T-cell (primary cell): Measurements from ENCODE around the gene TSPAN4. TPM values are rescaled to one million over a fixed set of nuclear protein-coding genes. Genes with fewer than 3 reads are reported as not detected.

Experiments
- ATAC-seq, 4 experiments: fragments of 200-7000 bp in 3 of 4; fragments of 150-1000 bp in 1 of 4; cut with Tn5 transposase; replicated peaks in 1 of 4; 1 replicate in 3 of 4; 2 replicates in 1 of 4; pipeline ENCODE4 v1.10.0; 2021; ENCODE audit warnings: moderate library complexity in 3 of 4, mild to moderate bottlenecking in 2 of 4, moderate number of reproducible peaks in 1 of 4
- CTCF ChIA-PET, 2 donors: fragments of 300-600 bp; sonication (Branson Sonifier 250); formaldehyde crosslinking; loops; one replicate each; lab custom pipeline; 2022; ENCODE audit warnings: antibody characterized with exemption in 2 of 2; lab: Charles Lee
- POLR2A ChIA-PET, 2 donors: fragments of 300-600 bp; sonication (Branson Sonifier 250); formaldehyde crosslinking; loops; one replicate each; lab custom pipeline; 2022; ENCODE audit warnings: antibody characterized with exemption in 2 of 2; lab: Charles Lee
- DNase-seq, 35 experiments: peaks; one replicate each; pipeline versions ENCODE4 v3.0.0 to v3.0.0-alpha.2; 2013 to 2023
- H3K27ac ChIP-seq: one replicate; pipeline ENCODE4 v1.5.1; 2013; ENCODE audit warnings: low read length
- H3K27me3 ChIP-seq, 2 experiments: replicated peaks in 1 of 2; 1 replicate in 1 of 2; 2 replicates in 1 of 2; pipeline versions ENCODE4 v1.6.1 to v1.7.0; 2013; ENCODE audit warnings: low read length in 1 of 2, mixed read lengths in 1 of 2; ENCODE audit not compliant: control insufficient read depth in 2 of 2, insufficient read depth in 2 of 2; ENCODE audit errors: extremely low read depth in 1 of 2
- H3K36me3 ChIP-seq, 2 donors: 1 replicate in 1 of 2; 2 replicates in 1 of 2; pipeline versions ENCODE4 v1.6.1 to v1.7.0; 2013; ENCODE audit warnings: low read length in 1 of 2; ENCODE audit not compliant: control insufficient read depth in 2 of 2, insufficient read depth in 1 of 2; ENCODE audit errors: extremely low read depth in 1 of 2
- H3K4me1 ChIP-seq, 2 experiments: 1 replicate in 1 of 2; 2 replicates in 1 of 2; pipeline versions ENCODE4 v1.6.1 to v1.7.0; 2013; ENCODE audit warnings: low read length in 2 of 2, mixed read lengths in 1 of 2; ENCODE audit not compliant: insufficient read depth in 2 of 2, control insufficient read depth in 1 of 2; ENCODE audit errors: extremely low read depth in 1 of 2
- H3K4me3 ChIP-seq, 2 donors: 1 replicate in 1 of 2; 2 replicates in 1 of 2; pipeline versions ENCODE4 v1.5.1 to v1.7.0; 2013; ENCODE audit warnings: mild to moderate bottlenecking in 2 of 2, low read length in 1 of 2, moderate library complexity in 1 of 2; ENCODE audit not compliant: control insufficient read depth in 1 of 2; ENCODE audit errors: extremely low read depth in 1 of 2
- H3K9me3 ChIP-seq: 2 replicates; pipeline ENCODE4 v1.7.0; 2013
- H3K27ac Mint-ChIP-seq, 2 donors: one replicate each; pipeline ENCODE4 v1.8.0; 2020 to 2021; ENCODE audit warnings: mild to moderate bottlenecking in 2 of 2, mixed read lengths in 2 of 2
- H3K27me3 Mint-ChIP-seq, 2 donors: one replicate each; pipeline ENCODE4 v1.8.0; 2021 to 2022; ENCODE audit warnings: mixed read lengths in 2 of 2
- H3K36me3 Mint-ChIP-seq: one replicate; pipeline ENCODE4 v1.8.0; 2021; ENCODE audit warnings: mixed read lengths
- H3K4me1 Mint-ChIP-seq, 3 donors: one replicate each; pipeline ENCODE4 v1.8.0; 2020 to 2022; ENCODE audit warnings: mixed read lengths in 3 of 3, mild to moderate bottlenecking in 1 of 3
- H3K4me3 Mint-ChIP-seq, 3 donors: one replicate each; pipeline ENCODE4 v1.8.0; 2020 to 2022; ENCODE audit warnings: mild to moderate bottlenecking in 3 of 3, mixed read lengths in 3 of 3, moderate library complexity in 3 of 3
- H3K9me3 Mint-ChIP-seq, 3 donors: one replicate each; pipeline ENCODE4 v1.8.0; 2020 to 2022; ENCODE audit warnings: mixed read lengths in 3 of 3
- WGBS: methylation state at CpG from one replicate; pipeline ENCODE4 v1.1.5; 2013; ENCODE audit warnings: missing lambda C conversion rate; ENCODE audit not compliant: insufficient coverage; 5-methylcytosine and 5-hydroxymethylcytosine counted together
- total RNA-seq, 35 experiments: library from RNA in 6 of 35; stranded (reverse) in 6 of 35; fragments of 120-200 nt in 1 of 35; gene quantifications; one replicate each; pipeline versions ENCODE4 v1.2.1 to v1.2.4 and lab custom pipeline; 2013 to 2026

The TSPAN4 gene
- total RNA-seq, 5 donors from 2014 or later (not counting 1 experiment from before 2014, with no cell fraction given), result 3.1 to 5.8 (median 4.4) TPM

- Mint-ChIP-seq H3K9me3 (no peaks in the 10 kb centered on the region), H3K4me3 (no peak overlapping the region), H3K36me3 (peaks cover 4% of the 10 kb centered on the region), H3K27me3 (no peaks in the 10 kb centered on the region), H3K27ac (no peak overlapping the region), H3K4me1 (no peaks in the 10 kb centered on the region)
- DNase-seq (no peak), ATAC-seq (no peak)
- ChIA-PET POLR2A (no interaction called here), CTCF (no interaction called here)
- 93% methylated on average over 9 of the region's 12 CpGs for WGBS
- no peak overlapping the region for H3K27ac ChIP-seq
- no peak overlapping the region for H3K4me3 ChIP-seq
- no peaks in the 10 kb centered on the region for H3K9me3 ChIP-seq
- H3K36me3 ChIP-seq, result peaks cover 2 to 5% of the 10 kb centered on the region in 2 donors
- no peaks in the 10 kb centered on the region for H3K27me3 ChIP-seq
- H3K4me1 ChIP-seq, result no peaks in the 10 kb centered on the region
Observed at GRCh38 chr11:868802-869201, 26.1 kb downstream of the TSPAN4 start.

GRCh38 chr11:869399-870126 is 26.9 kb downstream of the TSPAN4 start:
- no peaks in the 10 kb centered on the region for H3K9me3 ChIP-seq
- no peak overlapping the region for H3K27ac ChIP-seq
- Mint-ChIP-seq H3K27ac (no peak overlapping the region), H3K36me3 (peaks cover 5% of the 10 kb centered on the region), H3K4me1 (no peaks in the 10 kb centered on the region), H3K4me3 (no peak overlapping the region), H3K27me3 (no peaks in the 10 kb centered on the region), H3K9me3 (no peaks in the 10 kb centered on the region)
- peaks cover 3 to 5% of the 10 kb centered on the region in 2 donors for H3K36me3 ChIP-seq
- CTCF ChIA-PET, result no interaction called here
- H3K27me3 ChIP-seq, result no peaks in the 10 kb centered on the region
- WGBS, result 96% methylated on average over 18 of the region's 25 CpGs
- POLR2A ChIA-PET, result no interaction called here
- H3K4me3 ChIP-seq, result no peak overlapping the region
- ATAC-seq, result no peak
- no peak for DNase-seq
- H3K4me1 ChIP-seq, result no peaks in the 10 kb centered on the region

- POLR2A ChIA-PET, result no interaction called here
- no peak overlapping the region for H3K27ac ChIP-seq
- ATAC-seq (no peak), DNase-seq (no peak)
- no peaks in the 10 kb centered on the region for H3K4me1 ChIP-seq
- H3K4me3 ChIP-seq, result no peak overlapping the region
- H3K27me3 ChIP-seq, result no peaks in the 10 kb centered on the region
- H3K36me3 ChIP-seq, result peaks cover 5 to 6% of the 10 kb centered on the region in 2 donors
- Mint-ChIP-seq H3K4me3 (no peak overlapping the region), H3K27ac (no peak overlapping the region), H3K36me3 (peaks cover 5% of the 10 kb centered on the region), H3K27me3 (no peaks in the 10 kb centered on the region), H3K4me1 (no peaks in the 10 kb centered on the region), H3K9me3 (no peaks in the 10 kb centered on the region)
- no peaks in the 10 kb centered on the region for H3K9me3 ChIP-seq
- WGBS, result 96% methylated on average over 3 of the region's 8 CpGs
- CTCF ChIA-PET, result no interaction called here
Observed at GRCh38 chr11:870127-870413, 27.4 kb downstream of the TSPAN4 start.

- ATAC-seq (no peak), DNase-seq (no peak)
- Histone ChIP-seq H3K9me3 (no peaks in the 10 kb centered on the region), H3K36me3 (peaks cover 5 to 6% of the 10 kb centered on the region in 2 donors), H3K4me1 (no peaks in the 10 kb centered on the region), H3K27ac (no peak overlapping the region), H3K4me3 (no peak overlapping the region), H3K27me3 (no peaks in the 10 kb centered on the region)
- H3K9me3 Mint-ChIP-seq, result no peaks in the 10 kb centered on the region
- no peak overlapping the region for H3K4me3 Mint-ChIP-seq
- no peaks in the 10 kb centered on the region for H3K4me1 Mint-ChIP-seq
- ChIA-PET CTCF (no interaction called here), POLR2A (no interaction called here)
- H3K36me3 Mint-ChIP-seq, result peaks cover 6% of the 10 kb centered on the region
- WGBS, result 100% methylated on average over 4 of the region's 8 CpGs
- H3K27me3 Mint-ChIP-seq, result no peaks in the 10 kb centered on the region
- no peak overlapping the region for H3K27ac Mint-ChIP-seq
Observed at GRCh38 chr11:870418-870817, 27.8 kb downstream of the TSPAN4 start.

GRCh38 chr11:871472-871871 is 28.8 kb downstream of the TSPAN4 start:
- H3K36me3 ChIP-seq, result peaks cover 5 to 6% of the 10 kb centered on the region in 2 donors
- ATAC-seq, result no peak
- CTCF ChIA-PET, result no interaction called here

GRCh38 chr11:872799-873198 is 30.1 kb downstream of the TSPAN4 start:
- DNase-seq (no peak), ATAC-seq (no peak)
- no peaks in the 10 kb centered on the region for H3K27me3 ChIP-seq
- H3K27ac ChIP-seq, result no peak overlapping the region
- no peaks in the 10 kb centered on the region for H3K9me3 Mint-ChIP-seq
- no peaks in the 10 kb centered on the region for H3K4me1 ChIP-seq
- H3K4me3 ChIP-seq, result no peak overlapping the region
- peaks cover 5 to 6% of the 10 kb centered on the region in 2 donors for H3K36me3 ChIP-seq
- no peaks in the 10 kb centered on the region for H3K27me3 Mint-ChIP-seq
- no peaks in the 10 kb centered on the region for H3K9me3 ChIP-seq
- no peak overlapping the region for H3K27ac Mint-ChIP-seq
- H3K4me3 Mint-ChIP-seq, result no peak overlapping the region
- POLR2A ChIA-PET, result no interaction called here
- CTCF ChIA-PET, result no interaction called here
- WGBS, result 78% methylated on average over 2 of the region's 9 CpGs
- no peaks in the 10 kb centered on the region for H3K4me1 Mint-ChIP-seq
- H3K36me3 Mint-ChIP-seq, result peaks cover 13% of the 10 kb centered on the region

More at GRCh38 chr11:871472-871871, 28.8 kb downstream of the TSPAN4 start:
- Histone ChIP-seq H3K4me3 (no peak overlapping the region), H3K27ac (no peak overlapping the region), H3K4me1 (no peaks in the 10 kb centered on the region), H3K9me3 (no peaks in the 10 kb centered on the region), H3K27me3 (no peaks in the 10 kb centered on the region)
- POLR2A ChIA-PET, result no interaction called here
- no peaks in the 10 kb centered on the region for H3K9me3 Mint-ChIP-seq
- DNase-seq, result no peak
- peaks cover 13% of the 10 kb centered on the region for H3K36me3 Mint-ChIP-seq
- H3K4me3 Mint-ChIP-seq, result no peak overlapping the region
- H3K4me1 Mint-ChIP-seq, result no peaks in the 10 kb centered on the region
- H3K27me3 Mint-ChIP-seq, result no peaks in the 10 kb centered on the region
- H3K27ac Mint-ChIP-seq, result no peak overlapping the region
- 85% methylated on average over 9 of the region's 9 CpGs for WGBS

GRCh38 chr11:873706-874105 is 31.1 kb downstream of the TSPAN4 start:
- Histone ChIP-seq H3K9me3 (no peaks in the 10 kb centered on the region), H3K27me3 (no peaks in the 10 kb centered on the region), H3K4me3 (no peak overlapping the region), H3K36me3 (peaks cover 5 to 6% of the 10 kb centered on the region in 2 donors), H3K27ac (no peak overlapping the region), H3K4me1 (no peaks in the 10 kb centered on the region)
- Mint-ChIP-seq H3K27me3 (no peaks in the 10 kb centered on the region), H3K9me3 (no peaks in the 10 kb centered on the region), H3K4me3 (no peak overlapping the region), H3K36me3 (peaks cover 13% of the 10 kb centered on the region), H3K27ac (no peak overlapping the region), H3K4me1 (no peaks in the 10 kb centered on the region)
- no peak for DNase-seq
- 100% methylated on average over 1 of the region's 12 CpGs for WGBS
- ChIA-PET CTCF (no interaction called here), POLR2A (no interaction called here)
- no peak for ATAC-seq
